NCI-H82 (cell line): ENCODE measurements around the gene AP4B1.

Experiments
- DNase-seq: peaks from one replicate; lab custom pipeline; 2025; lab: John Stamatoyannopoulos, UW

Gene AP4B1

GRCh38 chr1:113930499-113931161 lies 26.0 kb upstream of the AP4B1 start:
- peak; percentile 75 for DNase-seq

- DNase-seq, result peak; percentile 66
These were observed 25.3 kb upstream of the AP4B1 start for GRCh38 chr1:113929750-113930498.

GRCh38 chr1:113928941-113929749 lies 24.5 kb upstream of the AP4B1 start, which contains the start of gene HIPK1:
Gene HIPK1 (plus strand): TSS chr1:113929324.
- peak; percentile 98 for DNase-seq

- DNase-seq, result no peak
These were observed 23.8 kb upstream of the AP4B1 start for GRCh38 chr1:113928187-113928930.

GRCh38 chr1:113924473-113924872 lies 19.9 kb upstream of the AP4B1 start:
- DNase-seq, result no peak

GRCh38 chr1:113922957-113923356 lies 18.4 kb upstream of the AP4B1 start:
- no peak for DNase-seq

- no peak for DNase-seq
These were observed 13.6 kb upstream of the AP4B1 start for GRCh38 chr1:113918243-113918642.

GRCh38 chr1:113917400-113918082 lies 12.9 kb upstream of the AP4B1 start:
- DNase-seq, result no peak

- DNase-seq, result no peak
These were observed 12.4 kb upstream of the AP4B1 start for GRCh38 chr1:113916974-113917373.

- peak; percentile 12 for DNase-seq
These were observed 9.5 kb upstream of the AP4B1 start for GRCh38 chr1:113913887-113914664.

GRCh38 chr1:113913312-113913668 lies 8.7 kb upstream of the AP4B1 start:
- DNase-seq, result peak; percentile 64

- peak; percentile 95 for DNase-seq
These were observed 8.2 kb upstream of the AP4B1 start for GRCh38 chr1:113912594-113913311.

GRCh38 chr1:113905435-113905861 lies 849 bp upstream of the AP4B1 start:
- DNase-seq, result peak; percentile 64

- DNase-seq, result peak; percentile 91
These were observed 316 bp downstream of the AP4B1 start for GRCh38 chr1:113904293-113904673.

GRCh38 chr1:113903501-113904292 lies 902 bp downstream of the AP4B1 start:
- peak; percentile 53 for DNase-seq

GRCh38 chr1:113901191-113901590 lies 3.4 kb downstream of the AP4B1 start:
- DNase-seq, result no peak

GRCh38 chr1:113899111-113899510 lies 5.5 kb downstream of the AP4B1 start:
- DNase-seq, result no peak

GRCh38 chr1:113898241-113898814 lies 6.3 kb downstream of the AP4B1 start:
- no peak for DNase-seq

GRCh38 chr1:113895961-113896360 lies 8.6 kb downstream of the AP4B1 start:
- DNase-seq, result no peak
